ENCODE results near the gene ZNF648.

GRCh38 chr1:182101415-182102042, 40.0 kb upstream of the ZNF648 start:
- TF ChIP-seq, protein P1, sequence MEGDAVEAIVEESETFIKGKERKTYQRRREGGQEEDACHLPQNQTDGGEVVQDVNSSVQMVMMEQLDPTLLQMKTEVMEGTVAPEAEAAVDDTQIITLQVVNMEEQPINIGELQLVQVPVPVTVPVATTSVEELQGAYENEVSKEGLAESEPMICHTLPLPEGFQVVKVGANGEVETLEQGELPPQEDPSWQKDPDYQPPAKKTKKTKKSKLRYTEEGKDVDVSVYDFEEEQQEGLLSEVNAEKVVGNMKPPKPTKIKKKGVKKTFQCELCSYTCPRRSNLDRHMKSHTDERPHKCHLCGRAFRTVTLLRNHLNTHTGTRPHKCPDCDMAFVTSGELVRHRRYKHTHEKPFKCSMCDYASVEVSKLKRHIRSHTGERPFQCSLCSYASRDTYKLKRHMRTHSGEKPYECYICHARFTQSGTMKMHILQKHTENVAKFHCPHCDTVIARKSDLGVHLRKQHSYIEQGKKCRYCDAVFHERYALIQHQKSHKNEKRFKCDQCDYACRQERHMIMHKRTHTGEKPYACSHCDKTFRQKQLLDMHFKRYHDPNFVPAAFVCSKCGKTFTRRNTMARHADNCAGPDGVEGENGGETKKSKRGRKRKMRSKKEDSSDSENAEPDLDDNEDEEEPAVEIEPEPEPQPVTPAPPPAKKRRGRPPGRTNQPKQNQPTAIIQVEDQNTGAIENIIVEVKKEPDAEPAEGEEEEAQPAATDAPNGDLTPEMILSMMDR (conservative IDR thresholded peaks at IDR 0.05 in 1 of 2, IDR thresholded peaks at IDR 0.05 in 1 of 2; ENCODE audit: low read depth in 1 of 2, low read length in 2 of 2), result no peak
- TF ChIP-seq EZH2 (IDR thresholded peaks at IDR 0.05; ENCODE audit: low read length, missing control alignments), result no peak

All from fibroblast of lung (primary cell).